K562 (cell line): ENCODE results near the gene ANKRD34B. TPM values are rescaled to one million over a fixed set of nuclear protein-coding genes. Genes with fewer than 3 reads are reported as not detected.

Source experiments
- ATAC-seq: fragments of 200-7000 bp; cut with Tn5 transposase; 3 replicates; pipeline ENCODE4 v1.9.1; 2020; ENCODE audit warnings: moderate library complexity
- BruUV-seq: library from RNA; stranded (reverse); fragments of 400-500 nt; replicated peaks from 2 replicates; lab custom pipeline; 2021; lab: Mats Ljungman, UMichigan
- CTCF ChIA-PET: fragments of 300-600 bp; formaldehyde crosslinking; extraction: SDS; loops from one replicate; lab custom pipeline; 2021; ENCODE audit warnings: low intra/inter-chr PET ratio; lab: Yijun Ruan, JAX
- POLR2A ChIA-PET: fragments of 300-600, 350-650 bp; sonication (Branson Sonifier 250); formaldehyde crosslinking; extraction: SDS; loops from one replicate; lab custom pipeline; 2021; ENCODE audit warnings: antibody characterized with exemption, inconsistent platforms; lab: Yijun Ruan, JAX
- DNase-seq, 4 experiments: peaks; one replicate each; pipeline versions ENCODE4 v3.0.0 to v3.0.0-alpha.2; 2011 to 2018; ENCODE audit warnings: low spot score in 3 of 4, mixed read lengths in 3 of 4; ENCODE audit errors: extremely low read depth in 1 of 4
- FAIRE-seq: peaks from 2 replicates; lab custom pipeline; 2011; peaks lifted over from hg19 to GRCh38; lab: Jason Lieb, UNC
- H2AFZ ChIP-seq: 2 replicates; pipeline ENCODE4 v1.6.0; 2011; ENCODE audit warnings: low read depth, low read length, control low read depth, inconsistent platforms
- H3K27ac ChIP-seq: fragments of 200-600 bp; 3 replicates; pipeline ENCODE4 v1.8.0; 2011; ENCODE audit warnings: low read depth, mild to moderate bottlenecking, control low read depth, inconsistent platforms, low read length, moderate library complexity, mixed read lengths; ENCODE audit errors: extremely low read depth
- H3K27me3 ChIP-seq, 2 experiments: fragments of 300-600 bp in 1 of 2; 2 replicates in 1 of 2; 3 replicates in 1 of 2; pipeline versions ENCODE4 v1.6.0 to v1.8.0; 2011; ENCODE audit warnings: inconsistent platforms in 2 of 2, low read length in 2 of 2, mild to moderate bottlenecking in 1 of 2, mixed read lengths in 1 of 2, moderate library complexity in 1 of 2; ENCODE audit not compliant: control insufficient read depth in 2 of 2, insufficient read depth in 2 of 2
- H3K36me3 ChIP-seq: fragments of 300-600 bp; 3 replicates; pipeline ENCODE4 v1.8.0; 2011; ENCODE audit warnings: mild to moderate bottlenecking, low read length, inconsistent platforms; ENCODE audit not compliant: control insufficient read depth, insufficient read depth
- H3K4me1 ChIP-seq, 2 experiments: fragments of 200-600 bp in 1 of 2; replicated peaks in 1 of 2; 2 replicates in 1 of 2; 3 replicates in 1 of 2; pipeline versions ENCODE4 v1.5.1 to v1.8.0; 2011; ENCODE audit warnings: inconsistent platforms in 2 of 2, low read length in 2 of 2, mild to moderate bottlenecking in 1 of 2, mixed read lengths in 1 of 2, moderate library complexity in 1 of 2; ENCODE audit not compliant: control insufficient read depth in 2 of 2, insufficient read depth in 2 of 2
- H3K4me2 ChIP-seq: 2 replicates; pipeline ENCODE4 v1.6.1; 2011; ENCODE audit warnings: low read length, control low read depth, inconsistent platforms, mixed read lengths; ENCODE audit not compliant: insufficient read depth
- H3K4me3 ChIP-seq: fragments of 200-600 bp; sonication (generic), shearing (Covaris generic); 2 replicates; pipeline ENCODE4 v1.5.1; 2016; ENCODE audit warnings: control low read depth, inconsistent platforms
- H3K79me2 ChIP-seq: fragments of 200-600 bp; 3 replicates; pipeline ENCODE4 v1.8.0; 2011; ENCODE audit warnings: low read length, inconsistent platforms; ENCODE audit not compliant: control insufficient read depth, insufficient read depth
- H3K9ac ChIP-seq, 2 experiments: 2 replicates each; pipeline versions ENCODE4 v1.6.0 to v1.6.1; 2011; ENCODE audit warnings: low read depth in 2 of 2, low read length in 2 of 2, control low read depth in 1 of 2, inconsistent platforms in 1 of 2, mild to moderate bottlenecking in 1 of 2, mixed read lengths in 1 of 2; ENCODE audit not compliant: insufficient read depth in 1 of 2
- H3K9me1 ChIP-seq: one replicate; pipeline ENCODE4 v1.6.0; 2011; ENCODE audit warnings: inconsistent platforms, mild to moderate bottlenecking, low read length, moderate library complexity; ENCODE audit not compliant: control insufficient read depth, insufficient read depth
- H3K9me3 ChIP-seq: replicated peaks from 2 replicates; pipeline ENCODE4 v1.5.1; 2011; ENCODE audit warnings: low read depth, low read length, inconsistent platforms; ENCODE audit not compliant: control insufficient read depth, insufficient read depth
- H4K20me1 ChIP-seq: replicated peaks from 2 replicates; pipeline ENCODE4 v1.6.1; 2011; ENCODE audit warnings: low read length, inconsistent platforms, mixed read lengths; ENCODE audit not compliant: control insufficient read depth, insufficient read depth
- BRD9 ChIP-seq: fragments of 450-650 bp; IDR thresholded peaks from 2 replicates; pipeline ENCODE4 v1.6.1; 2018; ENCODE audit warnings: low read depth; ENCODE audit not compliant: partially characterized antibody
- CCAR2 ChIP-seq: fragments of 200-400 bp; formaldehyde crosslinking; IDR thresholded peaks from 2 replicates; pipeline ENCODE4 v1.6.1; 2017; ENCODE audit warnings: mild to moderate bottlenecking, low read depth, low read length
- DDX20 ChIP-seq: fragments of 450-650 bp; IDR thresholded peaks from 2 replicates; pipeline ENCODE4 v1.6.1; 2016; ENCODE audit warnings: missing genetic modification characterization, low read depth, mild to moderate bottlenecking, missing compliant biosample characterization, moderate library complexity
- FIP1L1 ChIP-seq: fragments of 200-400 bp; formaldehyde crosslinking; IDR thresholded peaks from 2 replicates; pipeline ENCODE4 v1.6.1; 2018; ENCODE audit warnings: mild to moderate bottlenecking, low read depth, low read length; ENCODE audit not compliant: poor library complexity, severe bottlenecking
- HMG20A ChIP-seq: fragments of 450-650 bp; formaldehyde crosslinking; conservative IDR thresholded peaks from 2 replicates; pipeline ENCODE4 v1.4.0; 2020; ENCODE audit warnings: mild to moderate bottlenecking, mixed read lengths
- JUNB ChIP-seq: fragments of 450-650 bp; formaldehyde crosslinking; conservative IDR thresholded peaks from 2 replicates; pipeline ENCODE4 v1.4.0; 2020; ENCODE audit warnings: mild to moderate bottlenecking
- KDM2B ChIP-seq: fragments of 250-450 bp; sonication (Bioruptor Pico); IDR thresholded peaks from 2 replicates; pipeline ENCODE4 v1.8.0; 2021; ENCODE audit warnings: mild to moderate bottlenecking, moderate library complexity
- RAD21 ChIP-seq, 2 experiments: fragments of 250-450 bp in 1 of 2; fragments of 450-650 bp in 1 of 2; sonication (Bioruptor Pico) in 1 of 2; formaldehyde crosslinking in 1 of 2; IDR thresholded peaks in 1 of 2; conservative IDR thresholded peaks in 1 of 2; 2 replicates each; pipeline versions ENCODE4 v1.4.0 to v1.8.0; 2020 to 2022; ENCODE audit warnings: mild to moderate bottlenecking in 2 of 2, moderate library complexity in 1 of 2
- RFX7 ChIP-seq: fragments of 250-450 bp; sonication (Bioruptor Pico); IDR thresholded peaks from 2 replicates; pipeline ENCODE4 v1.5.1; 2021; ENCODE audit warnings: mild to moderate bottlenecking
- SP2 ChIP-seq: IDR thresholded peaks from 2 replicates; pipeline ENCODE4 v1.6.1; 2011; ENCODE audit warnings: mild to moderate bottlenecking, low read depth, low read length, moderate library complexity; ENCODE audit not compliant: poor library complexity, severe bottlenecking; ENCODE audit errors: extremely low read depth
- TARDBP ChIP-seq: fragments of 450-650 bp; IDR thresholded peaks from 2 replicates; pipeline ENCODE4 v1.6.1; 2016
- YY1 ChIP-seq, 3 experiments: IDR thresholded peaks; 2 replicates each; pipeline ENCODE4 v1.6.1; 2011; ENCODE audit warnings: low read length in 2 of 3, mild to moderate bottlenecking in 2 of 3, moderate library complexity in 2 of 3, borderline replicate concordance in 1 of 3, control low read depth in 1 of 3, low read depth in 1 of 3; ENCODE audit not compliant: insufficient read depth in 3 of 3, insufficient replicate concordance in 2 of 3, control insufficient read depth in 1 of 3, insufficient read length in 1 of 3; ENCODE audit errors: extremely low read depth in 1 of 3
- ZBTB8A ChIP-seq: fragments of 450-650 bp; IDR thresholded peaks from 2 replicates; pipeline ENCODE4 v1.6.1; 2018; ENCODE audit warnings: mild to moderate bottlenecking, moderate library complexity; ENCODE audit not compliant: partially characterized antibody
- ZNF175 ChIP-seq: fragments of 200-800 bp; sonication (Bioruptor generic); IDR thresholded peaks from 2 replicates; pipeline ENCODE4 v1.6.1; 2016; ENCODE audit warnings: low read depth, mild to moderate bottlenecking, missing genetic modification characterization, missing compliant biosample characterization
- ZZZ3 ChIP-seq: fragments of 450-650 bp; IDR thresholded peaks from 2 replicates; pipeline ENCODE4 v1.6.1; 2016; ENCODE audit warnings: antibody characterized with exemption, mild to moderate bottlenecking, moderate library complexity
- whole genome bisulfite sequencing: fragments of 100-300 bp; shearing (Covaris generic); methylation state at CpG from one replicate; pipeline ENCODE4 v1.1.6; 2016; ENCODE audit warnings: low coverage, mixed read lengths; ENCODE audit not compliant: insufficient coverage; ENCODE audit errors: missing lambda C conversion rate; 5-methylcytosine and 5-hydroxymethylcytosine counted together
- in situ Hi-C: fragments of 300-500 bp; cut with MboI; formaldehyde crosslinking; loops from 4 replicates; pipeline ENCODE4 v1.15.0; 2018; ENCODE audit warnings: inconsistent platforms, mixed read lengths
- intact Hi-C: fragments of 100-400 bp; cut with micrococcal nuclease; formaldehyde crosslinking; loops from 2 replicates; pipeline ENCODE4 v1.14.2; 2022
- polyA plus RNA-seq, 8 experiments: library from polyadenylated mRNA; depleted of rRNA in 4 of 8; stranded (reverse) in 5 of 8; unstranded in 3 of 8; fragments of >200 nt; fragmentation: Nextera tagmentation in 2 of 8; fragmentation: Illumina TruSeq in 1 of 8; extraction: Ambion mirVana in 2 of 8; extraction: Trizol in 1 of 8; gene quantifications; 2 replicates each; pipeline versions ENCODE4 v1.2.1 to v1.2.3, GENCODE V29; 2011 to 2014; ENCODE audit warnings: inconsistent platforms in 1 of 8, missing spikeins in 1 of 8
- total RNA-seq, 7 experiments: library from RNA; depleted of rRNA in 6 of 7; stranded (reverse); fragments of >200 nt in 6 of 7; fragmentation: Illumina TruSeq in 2 of 7; extraction: Trizol in 2 of 7; gene quantifications; 2 replicates each; pipeline versions ENCODE4 v1.2.1 to v1.2.3, GENCODE V29; 2011 to 2021; ENCODE audit warnings: low replicate concordance in 1 of 7
- TF ChIP-seq, protein P1 (sequence below): IDR thresholded peaks from 2 replicates; pipeline ENCODE4 v1.6.1; 2011; ENCODE audit warnings: borderline replicate concordance, low read depth, mild to moderate bottlenecking, moderate library complexity, low read length; ENCODE audit not compliant: insufficient read depth, poor library complexity, severe bottlenecking
- TF ChIP-seq, protein P2 (sequence below): fragments of 450-650 bp; IDR thresholded peaks from 2 replicates; pipeline ENCODE4 v1.6.1; 2014; ENCODE audit warnings: low read depth, mild to moderate bottlenecking, moderate library complexity, borderline replicate concordance

ANKRD34B gene
- total and polyA plus RNA-seq, 9 of the 15 experiments (the other 6 are each of a cell fraction or from before 2014, with no cell fraction given), result not detected

DNA sequence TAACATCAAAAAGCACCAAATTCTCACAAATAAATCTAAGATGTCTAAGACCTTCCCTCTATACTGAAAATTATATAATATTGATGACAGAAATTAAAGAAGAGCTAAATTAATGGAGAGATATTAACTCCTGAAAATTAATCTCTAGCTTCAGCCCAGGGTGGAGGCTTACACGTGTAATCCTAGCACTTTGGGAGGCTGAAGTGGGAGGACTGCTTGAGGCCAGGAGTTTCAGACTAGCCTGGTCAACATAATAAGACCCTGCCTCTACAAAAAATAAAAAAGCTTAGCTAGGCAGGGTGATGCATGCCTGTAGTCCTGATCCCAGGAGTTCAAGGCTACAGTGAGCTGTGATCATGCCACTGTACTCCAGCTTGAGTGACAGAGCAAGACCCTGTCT, 39.6 kb upstream of the ANKRD34B start:
- WGBS, result 0% methylated on average over 1 of the region's 1 CpG
- no TSS peak for BruUV-seq

More for the DNA sequence above, 39.6 kb upstream of the ANKRD34B start:
- FAIRE-seq (no peak), ATAC-seq (no peak), DNase-seq (no peak)
- Histone ChIP-seq H3K27me3 (no peaks in the 10 kb centered on the region), H3K36me3 (no peaks in the 10 kb centered on the region), H3K4me1 (no peaks in the 10 kb centered on the region), H3K9me3 (no peaks in the 10 kb centered on the region), H3K9me1 (no peaks in the 10 kb centered on the region), H3K4me3 (no peak overlapping the region), H3K4me2 (no peak overlapping the region), H4K20me1 (no peaks in the 10 kb centered on the region), H2AFZ (no peak overlapping the region), H3K27ac (no peak overlapping the region), H3K79me2 (no peaks in the 10 kb centered on the region), H3K9ac (no peak overlapping the region)
- in situ Hi-C loops (no loop called here), intact Hi-C loops (no loop called here)
- no peak for TF ChIP-seq DDX20
- TF ChIP-seq YY1 (IDR thresholded peaks at IDR 0.05; ENCODE audit: borderline replicate concordance in 1 of 3, control insufficient read depth in 1 of 3, extremely low read depth in 1 of 3, insufficient read depth in 3 of 3, insufficient read length in 1 of 3, insufficient replicate concordance in 2 of 3, low read depth in 1 of 3, low read length in 2 of 3), result no peak
- TF ChIP-seq FIP1L1, result no peak
- no peak for TF ChIP-seq BRD9
- TF ChIP-seq KDM2B (CRISPR knock-in tag), result no peak
- TF ChIP-seq JUNB (CRISPR knock-in tag), result no peak
- TF ChIP-seq RAD21 (CRISPR knock-in tag; conservative IDR thresholded peaks at IDR 0.05 in 1 of 2, IDR thresholded peaks at IDR 0.05 in 1 of 2), result no peak
- no peak for TF ChIP-seq ZBTB8A
- TF ChIP-seq SP2, result no peak
- no peak for TF ChIP-seq HMG20A (CRISPR knock-in tag)
- TF ChIP-seq, protein P1, sequence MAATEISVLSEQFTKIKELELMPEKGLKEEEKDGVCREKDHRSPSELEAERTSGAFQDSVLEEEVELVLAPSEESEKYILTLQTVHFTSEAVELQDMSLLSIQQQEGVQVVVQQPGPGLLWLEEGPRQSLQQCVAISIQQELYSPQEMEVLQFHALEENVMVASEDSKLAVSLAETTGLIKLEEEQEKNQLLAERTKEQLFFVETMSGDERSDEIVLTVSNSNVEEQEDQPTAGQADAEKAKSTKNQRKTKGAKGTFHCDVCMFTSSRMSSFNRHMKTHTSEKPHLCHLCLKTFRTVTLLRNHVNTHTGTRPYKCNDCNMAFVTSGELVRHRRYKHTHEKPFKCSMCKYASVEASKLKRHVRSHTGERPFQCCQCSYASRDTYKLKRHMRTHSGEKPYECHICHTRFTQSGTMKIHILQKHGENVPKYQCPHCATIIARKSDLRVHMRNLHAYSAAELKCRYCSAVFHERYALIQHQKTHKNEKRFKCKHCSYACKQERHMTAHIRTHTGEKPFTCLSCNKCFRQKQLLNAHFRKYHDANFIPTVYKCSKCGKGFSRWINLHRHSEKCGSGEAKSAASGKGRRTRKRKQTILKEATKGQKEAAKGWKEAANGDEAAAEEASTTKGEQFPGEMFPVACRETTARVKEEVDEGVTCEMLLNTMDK, result no peak
- TF ChIP-seq RFX7 (CRISPR knock-in tag), result no peak
- no peak for TF ChIP-seq ZNF175 (CRISPR knock-in tag)
- TF ChIP-seq ZZZ3, result no peak
- TF ChIP-seq, protein P2, sequence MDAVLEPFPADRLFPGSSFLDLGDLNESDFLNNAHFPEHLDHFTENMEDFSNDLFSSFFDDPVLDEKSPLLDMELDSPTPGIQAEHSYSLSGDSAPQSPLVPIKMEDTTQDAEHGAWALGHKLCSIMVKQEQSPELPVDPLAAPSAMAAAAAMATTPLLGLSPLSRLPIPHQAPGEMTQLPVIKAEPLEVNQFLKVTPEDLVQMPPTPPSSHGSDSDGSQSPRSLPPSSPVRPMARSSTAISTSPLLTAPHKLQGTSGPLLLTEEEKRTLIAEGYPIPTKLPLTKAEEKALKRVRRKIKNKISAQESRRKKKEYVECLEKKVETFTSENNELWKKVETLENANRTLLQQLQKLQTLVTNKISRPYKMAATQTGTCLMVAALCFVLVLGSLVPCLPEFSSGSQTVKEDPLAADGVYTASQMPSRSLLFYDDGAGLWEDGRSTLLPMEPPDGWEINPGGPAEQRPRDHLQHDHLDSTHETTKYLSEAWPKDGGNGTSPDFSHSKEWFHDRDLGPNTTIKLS, result no peak
- TF ChIP-seq CCAR2, result no peak
- TF ChIP-seq TARDBP, result no peak
- CTCF ChIA-PET, result no interaction called here
- POLR2A ChIA-PET, result interaction anchor here (1.4 kb wide), 1 partner anchor 22 kb away, joined by 3 read pairs; no protein-coding TSS in a partner anchor
